ENCODE results near the gene SRRM2.

DNA sequence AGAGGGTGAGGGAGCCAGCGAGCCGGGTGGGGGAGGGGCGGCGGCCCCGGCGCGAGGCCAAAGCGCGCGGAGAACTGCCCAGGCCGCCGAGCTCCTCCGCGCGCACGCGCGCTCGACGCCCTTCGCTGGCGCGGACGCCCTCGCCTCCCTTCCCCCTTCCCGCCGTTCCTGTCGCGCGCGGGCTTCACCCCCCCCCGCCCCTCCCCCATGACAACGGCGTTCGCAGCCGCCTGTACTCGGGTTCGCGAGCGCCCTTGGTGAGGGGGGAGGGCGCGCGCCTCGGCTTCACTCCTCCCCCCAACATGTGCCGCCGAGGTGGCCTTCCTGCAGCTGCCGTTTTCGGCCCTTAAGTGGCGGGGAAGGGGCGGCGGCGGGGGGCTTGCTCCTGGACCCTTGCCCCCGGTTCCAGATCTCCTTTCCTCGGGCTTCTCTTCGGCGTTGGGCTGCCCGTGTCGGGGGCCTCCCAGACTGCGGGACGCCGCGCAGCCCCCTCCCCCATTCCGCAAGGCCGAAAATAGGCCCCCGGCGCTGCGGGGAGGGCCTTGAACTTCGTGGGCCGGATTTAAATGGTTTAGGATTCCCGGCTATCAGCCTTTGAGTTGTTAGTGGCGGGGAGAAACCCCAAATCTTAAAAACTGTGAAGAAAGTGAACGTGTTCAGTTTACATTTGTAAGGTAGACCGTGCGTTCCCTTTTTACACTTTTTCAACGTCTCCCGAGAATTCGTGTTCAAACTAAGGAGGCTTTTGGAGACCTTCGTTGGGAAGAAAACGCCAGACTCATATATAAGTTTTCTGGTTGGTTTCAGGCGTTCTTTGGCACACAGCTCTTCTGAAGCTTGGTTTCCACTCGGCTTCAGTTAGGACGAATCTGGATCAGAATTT is 653 bp downstream of the SRRM2 start:
- TF ChIP-seq, protein P1, sequence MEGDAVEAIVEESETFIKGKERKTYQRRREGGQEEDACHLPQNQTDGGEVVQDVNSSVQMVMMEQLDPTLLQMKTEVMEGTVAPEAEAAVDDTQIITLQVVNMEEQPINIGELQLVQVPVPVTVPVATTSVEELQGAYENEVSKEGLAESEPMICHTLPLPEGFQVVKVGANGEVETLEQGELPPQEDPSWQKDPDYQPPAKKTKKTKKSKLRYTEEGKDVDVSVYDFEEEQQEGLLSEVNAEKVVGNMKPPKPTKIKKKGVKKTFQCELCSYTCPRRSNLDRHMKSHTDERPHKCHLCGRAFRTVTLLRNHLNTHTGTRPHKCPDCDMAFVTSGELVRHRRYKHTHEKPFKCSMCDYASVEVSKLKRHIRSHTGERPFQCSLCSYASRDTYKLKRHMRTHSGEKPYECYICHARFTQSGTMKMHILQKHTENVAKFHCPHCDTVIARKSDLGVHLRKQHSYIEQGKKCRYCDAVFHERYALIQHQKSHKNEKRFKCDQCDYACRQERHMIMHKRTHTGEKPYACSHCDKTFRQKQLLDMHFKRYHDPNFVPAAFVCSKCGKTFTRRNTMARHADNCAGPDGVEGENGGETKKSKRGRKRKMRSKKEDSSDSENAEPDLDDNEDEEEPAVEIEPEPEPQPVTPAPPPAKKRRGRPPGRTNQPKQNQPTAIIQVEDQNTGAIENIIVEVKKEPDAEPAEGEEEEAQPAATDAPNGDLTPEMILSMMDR (IDR thresholded peaks at IDR 0.05; ENCODE audit: insufficient read depth, low read length) = no peak
- TF ChIP-seq POLR2AphosphoS5 (IDR thresholded peaks at IDR 0.05; ENCODE audit: low read depth) = no peak
- TF ChIP-seq, protein P2, sequence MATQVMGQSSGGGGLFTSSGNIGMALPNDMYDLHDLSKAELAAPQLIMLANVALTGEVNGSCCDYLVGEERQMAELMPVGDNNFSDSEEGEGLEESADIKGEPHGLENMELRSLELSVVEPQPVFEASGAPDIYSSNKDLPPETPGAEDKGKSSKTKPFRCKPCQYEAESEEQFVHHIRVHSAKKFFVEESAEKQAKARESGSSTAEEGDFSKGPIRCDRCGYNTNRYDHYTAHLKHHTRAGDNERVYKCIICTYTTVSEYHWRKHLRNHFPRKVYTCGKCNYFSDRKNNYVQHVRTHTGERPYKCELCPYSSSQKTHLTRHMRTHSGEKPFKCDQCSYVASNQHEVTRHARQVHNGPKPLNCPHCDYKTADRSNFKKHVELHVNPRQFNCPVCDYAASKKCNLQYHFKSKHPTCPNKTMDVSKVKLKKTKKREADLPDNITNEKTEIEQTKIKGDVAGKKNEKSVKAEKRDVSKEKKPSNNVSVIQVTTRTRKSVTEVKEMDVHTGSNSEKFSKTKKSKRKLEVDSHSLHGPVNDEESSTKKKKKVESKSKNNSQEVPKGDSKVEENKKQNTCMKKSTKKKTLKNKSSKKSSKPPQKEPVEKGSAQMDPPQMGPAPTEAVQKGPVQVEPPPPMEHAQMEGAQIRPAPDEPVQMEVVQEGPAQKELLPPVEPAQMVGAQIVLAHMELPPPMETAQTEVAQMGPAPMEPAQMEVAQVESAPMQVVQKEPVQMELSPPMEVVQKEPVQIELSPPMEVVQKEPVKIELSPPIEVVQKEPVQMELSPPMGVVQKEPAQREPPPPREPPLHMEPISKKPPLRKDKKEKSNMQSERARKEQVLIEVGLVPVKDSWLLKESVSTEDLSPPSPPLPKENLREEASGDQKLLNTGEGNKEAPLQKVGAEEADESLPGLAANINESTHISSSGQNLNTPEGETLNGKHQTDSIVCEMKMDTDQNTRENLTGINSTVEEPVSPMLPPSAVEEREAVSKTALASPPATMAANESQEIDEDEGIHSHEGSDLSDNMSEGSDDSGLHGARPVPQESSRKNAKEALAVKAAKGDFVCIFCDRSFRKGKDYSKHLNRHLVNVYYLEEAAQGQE (IDR thresholded peaks at IDR 0.05; ENCODE audit: insufficient replicate concordance, low read depth) = no peak
- TF ChIP-seq GABPA (IDR thresholded peaks at IDR 0.05; ENCODE audit: low read depth) = no peak
- TF ChIP-seq SPI1 (IDR thresholded peaks at IDR 0.05; ENCODE audit: borderline replicate concordance, low read depth) = no peak
